ENCODE results near the gene BOD1L1.

- TF ChIP-seq CTCF (IDR thresholded peaks at IDR 0.05): no peak
- no peak for TF ChIP-seq POLR2AphosphoS5 (IDR thresholded peaks at IDR 0.05)
- TF ChIP-seq EP300 (IDR thresholded peaks at IDR 0.05; ENCODE audit: low read depth): no peak
- TF ChIP-seq POLR2A (IDR thresholded peaks at IDR 0.05): no peak
Measured at GRCh38 chr4:13542577-13543031, 84.9 kb downstream of the BOD1L1 start.

All from transverse colon (tissue), 4 donors.